ENCODE data around the gene YARS1.

DNA sequence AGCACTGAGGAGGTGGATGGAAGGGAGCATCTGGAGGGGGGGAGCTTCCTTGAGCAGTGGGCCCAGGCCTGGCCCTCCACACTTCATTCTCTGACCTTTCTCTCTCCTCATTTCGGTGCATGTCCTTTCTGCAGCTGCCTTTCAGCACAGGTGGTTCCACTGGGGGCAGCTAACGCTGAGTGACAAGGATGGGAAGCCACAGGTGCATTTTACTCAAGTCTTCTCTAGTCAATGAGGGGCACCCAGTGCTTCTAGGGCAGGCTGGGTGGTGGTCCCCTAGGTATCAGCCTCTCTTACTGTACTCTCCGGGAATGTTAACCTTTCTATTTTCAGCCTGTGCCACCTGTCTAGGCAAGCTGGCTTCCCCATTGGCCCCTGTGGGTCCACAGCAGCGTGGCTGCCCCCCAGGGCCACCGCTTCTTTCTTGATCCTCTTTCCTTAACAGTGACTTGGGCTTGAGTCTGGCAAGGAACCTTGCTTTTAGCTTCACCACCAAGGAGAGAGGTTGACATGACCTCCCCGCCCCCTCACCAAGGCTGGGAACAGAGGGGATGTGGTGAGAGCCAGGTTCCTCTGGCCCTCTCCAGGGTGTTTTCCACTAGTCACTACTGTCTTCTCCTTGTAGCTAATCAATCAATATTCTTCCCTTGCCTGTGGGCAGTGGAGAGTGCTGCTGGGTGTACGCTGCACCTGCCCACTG lies 43.2 kb downstream of the YARS1 start:
- TF ChIP-seq, protein P1, sequence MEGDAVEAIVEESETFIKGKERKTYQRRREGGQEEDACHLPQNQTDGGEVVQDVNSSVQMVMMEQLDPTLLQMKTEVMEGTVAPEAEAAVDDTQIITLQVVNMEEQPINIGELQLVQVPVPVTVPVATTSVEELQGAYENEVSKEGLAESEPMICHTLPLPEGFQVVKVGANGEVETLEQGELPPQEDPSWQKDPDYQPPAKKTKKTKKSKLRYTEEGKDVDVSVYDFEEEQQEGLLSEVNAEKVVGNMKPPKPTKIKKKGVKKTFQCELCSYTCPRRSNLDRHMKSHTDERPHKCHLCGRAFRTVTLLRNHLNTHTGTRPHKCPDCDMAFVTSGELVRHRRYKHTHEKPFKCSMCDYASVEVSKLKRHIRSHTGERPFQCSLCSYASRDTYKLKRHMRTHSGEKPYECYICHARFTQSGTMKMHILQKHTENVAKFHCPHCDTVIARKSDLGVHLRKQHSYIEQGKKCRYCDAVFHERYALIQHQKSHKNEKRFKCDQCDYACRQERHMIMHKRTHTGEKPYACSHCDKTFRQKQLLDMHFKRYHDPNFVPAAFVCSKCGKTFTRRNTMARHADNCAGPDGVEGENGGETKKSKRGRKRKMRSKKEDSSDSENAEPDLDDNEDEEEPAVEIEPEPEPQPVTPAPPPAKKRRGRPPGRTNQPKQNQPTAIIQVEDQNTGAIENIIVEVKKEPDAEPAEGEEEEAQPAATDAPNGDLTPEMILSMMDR (conservative IDR thresholded peaks at IDR 0.05), result no peak
- TF ChIP-seq EZH2 (IDR thresholded peaks at IDR 0.05; ENCODE audit: low read depth), result no peak

All from PC-9 (cell line).